Fibroblast of lung (primary cell): Measurements from ENCODE around the gene B3GLCT. TPM values are rescaled to one million over a fixed set of nuclear protein-coding genes. Genes with fewer than 3 reads are reported as not detected.

Experiments
- DNase-seq, 2 donors: peaks; one replicate each; pipeline versions ENCODE4 v3.0.0 to v3.0.0-alpha.2; 2010; ENCODE audit warnings: low read depth in 2 of 2
- H2AFZ ChIP-seq: 2 replicates; pipeline ENCODE4 v1.5.1; 2012; ENCODE audit warnings: low read length, control low read depth, inconsistent platforms
- H3K27ac ChIP-seq: 2 replicates; pipeline ENCODE4 v1.5.1; 2011; ENCODE audit warnings: low read length, control low read depth; ENCODE audit not compliant: insufficient read depth
- H3K27me3 ChIP-seq: 2 replicates; pipeline ENCODE4 v1.5.1; 2011; ENCODE audit warnings: mild to moderate bottlenecking, low read length; ENCODE audit not compliant: control insufficient read depth, insufficient read depth
- H3K36me3 ChIP-seq: 2 replicates; pipeline ENCODE4 v1.5.1; 2011; ENCODE audit warnings: low read length; ENCODE audit not compliant: control insufficient read depth, insufficient read depth
- H3K4me1 ChIP-seq: 2 replicates; pipeline ENCODE4 v1.5.1; 2011; ENCODE audit warnings: low read length; ENCODE audit not compliant: control insufficient read depth, insufficient read depth; ENCODE audit errors: extremely low read depth
- H3K4me2 ChIP-seq: 2 replicates; pipeline ENCODE4 v1.5.1; 2011; ENCODE audit warnings: low read length, control low read depth; ENCODE audit not compliant: insufficient read depth; ENCODE audit errors: extremely low read depth
- H3K4me3 ChIP-seq, 4 experiments: fragments of 200-600 bp in 1 of 4; sonication (generic) in 1 of 4; replicated peaks in 1 of 4; 2 replicates each; pipeline ENCODE4 v1.5.1; 2011 to 2016; ENCODE audit warnings: low read length in 4 of 4, low read depth in 3 of 4, mild to moderate bottlenecking in 3 of 4, control low read depth in 2 of 4, inconsistent platforms in 1 of 4, mixed read lengths in 1 of 4; ENCODE audit not compliant: insufficient read depth in 1 of 4; ENCODE audit errors: control extremely low read depth in 1 of 4
- H3K79me2 ChIP-seq: 2 replicates; pipeline ENCODE4 v1.5.1; 2012; ENCODE audit warnings: mild to moderate bottlenecking, low read length, inconsistent platforms; ENCODE audit not compliant: control insufficient read depth, insufficient read depth
- H3K9ac ChIP-seq: 2 replicates; pipeline ENCODE4 v1.5.1; 2011; ENCODE audit warnings: mild to moderate bottlenecking, low read length, control low read depth; ENCODE audit not compliant: insufficient read depth
- H3K9me3 ChIP-seq: 2 replicates; pipeline ENCODE4 v1.5.1; 2012; ENCODE audit warnings: low read depth, low read length; ENCODE audit not compliant: control insufficient read depth, insufficient read depth
- H4K20me1 ChIP-seq: 2 replicates; pipeline ENCODE4 v1.5.1; 2011; ENCODE audit warnings: low read length; ENCODE audit not compliant: control insufficient read depth, insufficient read depth; ENCODE audit errors: extremely low read depth
- CTCF ChIP-seq, 2 donors: IDR thresholded peaks in 1 of 2; conservative IDR thresholded peaks in 1 of 2; 1 replicate in 1 of 2; 2 replicates in 1 of 2; pipeline ENCODE4 v1.5.1; 2011 to 2012; ENCODE audit warnings: low read length in 2 of 2, control low read depth in 1 of 2, inconsistent platforms in 1 of 2, low read depth in 1 of 2, mild to moderate bottlenecking in 1 of 2
- EZH2 ChIP-seq: IDR thresholded peaks from 2 replicates; pipeline ENCODE4 v1.5.1; 2012; ENCODE audit warnings: low read length, control low read depth, mild to moderate bottlenecking; ENCODE audit errors: missing control alignments
- polyA plus RNA-seq, 2 donors: library from polyadenylated mRNA; depleted of rRNA in 1 of 2; stranded (reverse) in 1 of 2; unstranded in 1 of 2; fragments of >200 nt; gene quantifications; 2 replicates each; pipeline ENCODE4 v1.2.1, GENCODE V29; 2011 to 2012; ENCODE audit warnings: missing spikeins in 1 of 2
- total RNA-seq: library from RNA; depleted of rRNA; stranded (reverse); fragments of >200 nt; gene quantifications from 2 replicates; pipeline ENCODE4 v1.2.1, GENCODE V29; 2014

The B3GLCT gene
- total and polyA plus RNA-seq, 2 donors (not counting 1 experiment from before 2014, with no cell fraction given), result 4.4 to 7.8 TPM

- H3K4me3 ChIP-seq, result no peak overlapping the region
- no peak overlapping the region for H3K9ac ChIP-seq
- no peak for DNase-seq
- H3K36me3 ChIP-seq, result no peaks in the 10 kb centered on the region
- no peaks in the 10 kb centered on the region for H3K79me2 ChIP-seq
- H2AFZ ChIP-seq, result no peak overlapping the region
- H3K4me1 ChIP-seq, result no peaks in the 10 kb centered on the region
- no peaks in the 10 kb centered on the region for H3K9me3 ChIP-seq
- H3K27ac ChIP-seq, result no peak overlapping the region
- no peak overlapping the region for H3K4me2 ChIP-seq
- no peaks in the 10 kb centered on the region for H3K27me3 ChIP-seq
- no peaks in the 10 kb centered on the region for H4K20me1 ChIP-seq
- TF ChIP-seq EZH2 (no peak), CTCF (conservative IDR thresholded peaks at IDR 0.05 in 1 of 2, IDR thresholded peaks at IDR 0.05 in 1 of 2; ENCODE audit: low read depth in 1 of 2, low read length in 2 of 2) (no peak)
Measured at GRCh38 chr13:31320946-31321345, 121.2 kb downstream of the B3GLCT start.

DNA sequence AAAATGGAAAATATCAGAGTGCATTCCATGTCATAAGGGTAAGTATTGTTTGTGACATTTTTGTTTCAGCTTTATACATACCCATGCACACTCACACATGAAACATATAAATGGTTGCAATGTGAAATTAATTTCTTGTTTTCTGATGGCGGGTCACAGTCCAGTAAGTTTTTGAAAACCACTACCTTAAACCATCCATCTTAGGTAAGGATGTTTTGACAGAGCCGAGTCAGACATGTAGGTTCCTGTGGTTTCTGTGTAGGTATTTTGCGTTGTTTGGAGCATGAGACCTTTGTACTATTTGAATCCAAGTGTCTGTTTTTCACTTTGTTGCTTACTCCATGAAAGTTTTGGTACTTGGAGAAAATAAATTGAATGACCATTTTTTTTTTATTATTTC, 121.7 kb downstream of the B3GLCT start:
- Histone ChIP-seq H3K36me3 (no peaks in the 10 kb centered on the region), H3K4me2 (no peak overlapping the region), H3K4me3 (no peak overlapping the region), H3K9me3 (no peaks in the 10 kb centered on the region), H3K27me3 (no peaks in the 10 kb centered on the region), H3K79me2 (no peaks in the 10 kb centered on the region), H3K9ac (no peak overlapping the region), H3K4me1 (no peaks in the 10 kb centered on the region), H4K20me1 (no peaks in the 10 kb centered on the region), H3K27ac (no peak overlapping the region), H2AFZ (no peak overlapping the region)
- DNase-seq, result no peak
- TF ChIP-seq EZH2 (no peak), CTCF (conservative IDR thresholded peaks at IDR 0.05 in 1 of 2, IDR thresholded peaks at IDR 0.05 in 1 of 2; ENCODE audit: low read depth in 1 of 2, low read length in 2 of 2) (no peak)

DNA sequence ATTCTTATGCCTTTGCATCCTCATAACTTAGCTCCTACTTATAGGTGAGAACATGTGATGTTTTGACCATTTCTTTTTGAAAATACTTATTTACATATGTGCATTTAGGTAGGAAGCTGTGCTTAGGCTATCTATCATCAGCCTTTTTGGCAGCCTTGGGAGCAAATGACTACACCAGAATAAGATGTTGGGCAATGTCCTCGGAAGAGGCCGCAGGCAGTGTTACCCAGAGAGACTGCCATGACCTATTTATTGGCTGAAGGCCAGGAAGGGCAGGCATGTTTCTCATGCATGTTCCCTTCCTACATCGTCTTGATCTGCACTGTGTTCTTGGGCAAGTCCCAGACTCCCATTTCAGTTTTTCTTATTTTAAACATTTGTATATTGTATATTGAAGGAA, 122.3 kb downstream of the B3GLCT start:
- no peak overlapping the region for H2AFZ ChIP-seq
- no peaks in the 10 kb centered on the region for H4K20me1 ChIP-seq
- TF ChIP-seq EZH2 (no peak), CTCF (conservative IDR thresholded peaks at IDR 0.05 in 1 of 2, IDR thresholded peaks at IDR 0.05 in 1 of 2; ENCODE audit: low read depth in 1 of 2, low read length in 2 of 2) (no peak)
- no peak overlapping the region for H3K4me2 ChIP-seq
- no peaks in the 10 kb centered on the region for H3K36me3 ChIP-seq
- no peaks in the 10 kb centered on the region for H3K4me1 ChIP-seq
- H3K79me2 ChIP-seq, result no peaks in the 10 kb centered on the region
- H3K4me3 ChIP-seq, result no peak overlapping the region
- H3K9me3 ChIP-seq, result no peaks in the 10 kb centered on the region
- H3K27ac ChIP-seq, result no peak overlapping the region
- no peaks in the 10 kb centered on the region for H3K27me3 ChIP-seq
- no peak overlapping the region for H3K9ac ChIP-seq
- DNase-seq, result peak in 1 of 2 donors; percentile 65
